Measurements from ENCODE around the gene ETV6. TPM values are rescaled to one million over a fixed set of nuclear protein-coding genes. Genes with fewer than 3 reads are reported as not detected.

The ETV6 gene
- total and polyA plus RNA-seq, 2 of the 8 experiments (the other 6 are each of a cell fraction or from before 2014, with no cell fraction given) = 5.5 to 23.9 TPM

- TF ChIP-seq CHD7 (IDR thresholded peaks at IDR 0.05; ENCODE audit: insufficient replicate concordance, low read length) = no peak
- TF ChIP-seq JUND (IDR thresholded peaks at IDR 0.05; ENCODE audit: low read length) = no peak
- TF ChIP-seq KDM5A (IDR thresholded peaks at IDR 0.05; ENCODE audit: low read length) = no peak
- TF ChIP-seq YY1 (IDR thresholded peaks at IDR 0.05; ENCODE audit: low read depth, low read length) = no peak
- TF ChIP-seq RBBP5 (IDR thresholded peaks at IDR 0.05; ENCODE audit: borderline replicate concordance, low read depth, low read length) = no peak
- TF ChIP-seq ZNF274 (IDR thresholded peaks at IDR 0.05; ENCODE audit: borderline replicate concordance, extremely low read depth, low read length) = no peak
- TF ChIP-seq RNF2 (IDR thresholded peaks at IDR 0.05; ENCODE audit: borderline replicate concordance, low read depth, low read length, missing control alignments, poor library complexity, severe bottlenecking) = no peak
- no peak for TF ChIP-seq NANOG (IDR thresholded peaks at IDR 0.05; ENCODE audit: insufficient read depth, low read depth, low read length, poor library complexity, severe bottlenecking)
- TF ChIP-seq TAF7 (optimal IDR thresholded peaks at IDR 0.05; ENCODE audit: borderline replicate concordance, low read depth, low read length) = no peak
- no peak for TF ChIP-seq SAP30 (IDR thresholded peaks at IDR 0.05; ENCODE audit: insufficient read depth, insufficient replicate concordance, low read length)
Observed at GRCh38 chr12:11728154-11728755, 78.8 kb downstream of the ETV6 start (continued).

Measured in H1 (cell line).